Adrenal gland (tissue), 12 donors: ENCODE data around the gene MINDY3. TPM values are rescaled to one million over a fixed set of nuclear protein-coding genes. Genes with fewer than 3 reads are reported as not detected.
"Not testable (repeated sequence)": the region's sequence is repeated elsewhere in the genome, so short reads cannot be mapped to it uniquely, and the experiment has no call there.

Experiments
- DNase-seq, 7 donors: peaks; one replicate each; pipeline ENCODE4 v3.0.0-alpha.2; 2019 to 2020
- H3K27ac ChIP-seq, 5 donors: fragments of 200-600 bp; sonication (generic) in 4 of 5; 1 replicate in 3 of 5; 2 replicates in 2 of 5; pipeline versions ENCODE4 v1.5.1 to v1.8.0; 2016 to 2020; ENCODE audit warnings: mild to moderate bottlenecking in 1 of 5
- H3K27me3 ChIP-seq: fragments of 200-600 bp; 2 replicates; pipeline ENCODE4 v1.8.0; 2021
- H3K36me3 ChIP-seq, 2 donors: fragments of 200-600 bp; replicated peaks in 1 of 2; 1 replicate in 1 of 2; 2 replicates in 1 of 2; pipeline versions ENCODE4 v1.5.1 to v1.8.0; 2018 to 2022
- H3K4me1 ChIP-seq, 2 donors: fragments of 200-600 bp; replicated peaks in 1 of 2; 1 replicate in 1 of 2; 2 replicates in 1 of 2; pipeline versions ENCODE4 v1.5.1 to v1.8.0; 2018 to 2021
- H3K4me3 ChIP-seq, 4 donors: fragments of 200-600 bp; sonication (generic) in 3 of 4; one replicate each; pipeline ENCODE4 v1.5.1; 2016 to 2018
- H3K9me3 ChIP-seq, 3 donors: fragments of 200-600 bp; sonication (generic) in 1 of 3; replicated peaks in 1 of 3; 1 replicate in 2 of 3; 2 replicates in 1 of 3; pipeline versions ENCODE4 v1.5.1 to v1.8.0; 2016 to 2021
- CTCF ChIP-seq, 6 experiments: fragments of 450-650 bp in 4 of 6; fragments of 200-600 bp in 2 of 6; sonication (generic) in 1 of 6; IDR thresholded peaks; 1 replicate in 5 of 6; 2 replicates in 1 of 6; pipeline versions ENCODE4 v1.5.1 to v1.8.0; 2016 to 2021; ENCODE audit warnings: antibody characterized with exemption in 6 of 6, mild to moderate bottlenecking in 2 of 6, moderate library complexity in 1 of 6
- POLR2A ChIP-seq, 2 donors: fragments of 450-650 bp; IDR thresholded peaks; one replicate each; pipeline ENCODE4 v1.6.1; 2017; ENCODE audit warnings: antibody characterized with exemption in 2 of 2, mild to moderate bottlenecking in 2 of 2, moderate library complexity in 1 of 2
- WGBS, 4 donors: extraction: QIAGEN DNeasy Blood & Tissue Kit in 2 of 4; methylation state at CpG; one replicate each; pipeline versions ENCODE4 v1.1.5 to v1.1.7; 2013 to 2017; 5-methylcytosine and 5-hydroxymethylcytosine counted together
- intact Hi-C, 2 donors: fragments of 100-400 bp; cut with DNase I; formaldehyde crosslinking; loops; one replicate each; pipeline versions ENCODE4 v1.14.1 to v1.15.0; 2022 to 2023
- polyA plus RNA-seq, 3 donors: library from polyadenylated mRNA; stranded (reverse); fragments of 200-250 nt in 2 of 3; fragments of 350-450 nt in 1 of 3; fragmentation: Illumina TruSeq in 1 of 3; extraction: RNeasy Lipid Tissue Mini Kit (QIAGEN cat#74804) in 1 of 3; gene quantifications; one replicate each; pipeline ENCODE4 v1.2.3, GENCODE V29; 2013 to 2014
- total RNA-seq, 9 donors: library from RNA; depleted of rRNA in 4 of 9; stranded (reverse); fragments of >200 nt in 4 of 9; fragments of 120-200 nt in 1 of 9; fragmentation: NEBNext Ultra II Directional in 1 of 9; extraction: Animal tissue kit (Norgen Biotek cat#: 25700) in 1 of 9; gene quantifications; one replicate each; pipeline versions ENCODE4 v1.1.0 to v1.2.4, GENCODE V29; 2013 to 2023
- donor health status: healthy with polysubstance abuse.
- donor health status: Bipolar disorder and iron deficiency.
- donor health status: DM: yes; HTN: yes; CAD: no.
- donor health status: DM: no; HTN: no; CAD: no.
- donor health status: DM: no; HTN: no; CAD: no.
- donor health status: DM: yes; HTN: yes; CAD: no.

Gene MINDY3
- total and polyA plus RNA-seq, 12 donors: 16.7 to 40.3 (median 32.2) TPM

- no peak overlapping the region for H3K27ac ChIP-seq
- H3K4me3 ChIP-seq: no peak overlapping the region
- intact Hi-C loops: no loop called here
- DNase-seq: no peak
- TF ChIP-seq CTCF (IDR thresholded peaks at IDR 0.05) (no peak), POLR2A (IDR thresholded peaks at IDR 0.05) (no peak)
- no peaks in the 10 kb centered on the region for H3K27me3 ChIP-seq
- WGBS, 4 donors: 45 to 56% (median 49%) methylated on average over 2 of the region's 2 CpGs
- H3K9me3 ChIP-seq: no peaks in the 10 kb centered on the region
- H3K4me1 ChIP-seq: peaks cover 5 to 33% of the 10 kb centered on the region in 2 donors
- no peaks in the 10 kb centered on the region for H3K36me3 ChIP-seq
These were observed 8.2 kb downstream of the MINDY3 start for GRCh38 chr10:15852111-15852557.

GRCh38 chr10:15850337-15850978, 9.8 kb downstream of the MINDY3 start:
- H3K9me3 ChIP-seq, DNase-seq, intact Hi-C loops, H3K27ac ChIP-seq, H3K4me3 ChIP-seq, H3K36me3 ChIP-seq, H3K27me3 ChIP-seq: not testable (repeated sequence)
- H3K4me1 ChIP-seq: peaks cover 5 to 28% of the 10 kb centered on the region in 2 donors
- WGBS, 4 donors: 94 to 97% (median 95%) methylated on average over 9 of the region's 9 CpGs

- no peak for DNase-seq
- no peaks in the 10 kb centered on the region for H3K9me3 ChIP-seq
- intact Hi-C loops: no loop called here
- H3K27me3 ChIP-seq: no peaks in the 10 kb centered on the region
- peaks cover 5 to 28% of the 10 kb centered on the region in 2 donors for H3K4me1 ChIP-seq
- TF ChIP-seq POLR2A (IDR thresholded peaks at IDR 0.05): no peak
- TF ChIP-seq CTCF (IDR thresholded peaks at IDR 0.05): no peak
- no peak overlapping the region for H3K27ac ChIP-seq
- no peaks in the 10 kb centered on the region for H3K36me3 ChIP-seq
- no peak overlapping the region for H3K4me3 ChIP-seq
- WGBS, 4 donors: 75 to 79% (median 78%) methylated on average over 4 of the region's 4 CpGs
These were observed 11.0 kb downstream of the MINDY3 start for GRCh38 chr10:15849316-15849715.

GRCh38 chr10:15847481-15847880, 12.8 kb downstream of the MINDY3 start:
- intact Hi-C loops: no loop called here
- TF ChIP-seq CTCF (IDR thresholded peaks at IDR 0.05) (no peak), POLR2A (IDR thresholded peaks at IDR 0.05) (no peak)

GRCh38 chr10:15844517-15844916, 15.8 kb downstream of the MINDY3 start:
- Histone ChIP-seq H3K4me1 (peaks cover 0 to 20% of the 10 kb centered on the region in 2 donors), H3K9me3 (no peaks in the 10 kb centered on the region), H3K27me3 (no peaks in the 10 kb centered on the region), H3K36me3 (no peaks in the 10 kb centered on the region), H3K4me3 (no peak overlapping the region), H3K27ac (no peak overlapping the region)
- DNase-seq: no peak
- TF ChIP-seq CTCF (IDR thresholded peaks at IDR 0.05) (no peak), POLR2A (IDR thresholded peaks at IDR 0.05) (no peak)
- intact Hi-C loops: no loop called here

More at GRCh38 chr10:15847481-15847880, 12.8 kb downstream of the MINDY3 start:
- H3K27me3 ChIP-seq: no peaks in the 10 kb centered on the region
- no peak for DNase-seq
- H3K9me3 ChIP-seq: no peaks in the 10 kb centered on the region
- no peak overlapping the region for H3K27ac ChIP-seq
- 92 to 96% (median 93%) methylated on average over 4 of the region's 4 CpGs for WGBS, 4 donors
- H3K4me3 ChIP-seq: no peak overlapping the region
- peaks cover under 1 to 18% of the 10 kb centered on the region in 2 donors for H3K4me1 ChIP-seq
- no peaks in the 10 kb centered on the region for H3K36me3 ChIP-seq
